ENCODE results near the gene ZC3H13. TPM values are rescaled to one million over a fixed set of nuclear protein-coding genes. Genes with fewer than 3 reads are reported as not detected.
A peak's percentile ranks its signal among the peaks of the same experiment; 100 is the strongest.

The ZC3H13 gene
- total and polyA plus RNA-seq, 10 of the 15 experiments (the other 5 are each of a cell fraction or from before 2014, with no cell fraction given) = 10.0 to 55.9 (median 25.4) TPM

- no peak for TF ChIP-seq BCL3 (IDR thresholded peaks at IDR 0.05; ENCODE audit: borderline replicate concordance, insufficient read depth, low read depth, low read length, poor library complexity, severe bottlenecking)
- no peak for TF ChIP-seq ZNF24 (IDR thresholded peaks at IDR 0.05)
- 0 out of 2 replicates have a peak, but pooled peaks have one; percentile 15 for TF ChIP-seq RAD51 (IDR thresholded peaks at IDR 0.05)
- TF ChIP-seq JUND (IDR thresholded peaks at IDR 0.05; ENCODE audit: low read depth, low read length) = no peak
- peak; percentile 33 for TF ChIP-seq SKIL (IDR thresholded peaks at IDR 0.05; ENCODE audit: low read depth, poor library complexity, severe bottlenecking)
- peak; percentile 16; the same call in 1 of the 2 replicates for TF ChIP-seq ZNF687 (IDR thresholded peaks at IDR 0.05)
- no peak for TF ChIP-seq ATF3 (IDR thresholded peaks at IDR 0.05; ENCODE audit: borderline replicate concordance, extremely low read depth, low read depth, low read length)
- TF ChIP-seq IKZF2 (IDR thresholded peaks at IDR 0.05) = peak in 1 of 2 experiments; percentile 29; a peak in 2 of 4 replicates
- TF ChIP-seq, protein P1, sequence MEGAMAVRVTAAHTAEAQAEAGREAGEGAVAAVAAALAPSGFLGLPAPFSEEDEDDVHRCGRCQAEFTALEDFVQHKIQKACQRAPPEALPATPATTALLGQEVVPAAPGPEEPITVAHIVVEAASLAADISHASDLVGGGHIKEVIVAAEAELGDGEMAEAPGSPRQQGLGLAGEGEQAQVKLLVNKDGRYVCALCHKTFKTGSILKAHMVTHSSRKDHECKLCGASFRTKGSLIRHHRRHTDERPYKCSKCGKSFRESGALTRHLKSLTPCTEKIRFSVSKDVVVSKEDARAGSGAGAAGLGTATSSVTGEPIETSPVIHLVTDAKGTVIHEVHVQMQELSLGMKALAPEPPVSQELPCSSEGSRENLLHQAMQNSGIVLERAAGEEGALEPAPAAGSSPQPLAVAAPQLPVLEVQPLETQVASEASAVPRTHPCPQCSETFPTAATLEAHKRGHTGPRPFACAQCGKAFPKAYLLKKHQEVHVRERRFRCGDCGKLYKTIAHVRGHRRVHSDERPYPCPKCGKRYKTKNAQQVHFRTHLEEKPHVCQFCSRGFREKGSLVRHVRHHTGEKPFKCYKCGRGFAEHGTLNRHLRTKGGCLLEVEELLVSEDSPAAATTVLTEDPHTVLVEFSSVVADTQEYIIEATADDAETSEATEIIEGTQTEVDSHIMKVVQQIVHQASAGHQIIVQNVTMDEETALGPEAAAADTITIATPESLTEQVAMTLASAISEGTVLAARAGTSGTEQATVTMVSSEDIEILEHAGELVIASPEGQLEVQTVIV (IDR thresholded peaks at IDR 0.05; ENCODE audit: borderline replicate concordance, partially characterized antibody) = no peak
- no peak for TF ChIP-seq REST (IDR thresholded peaks at IDR 0.05; ENCODE audit: low read depth, low read length)
- TF ChIP-seq, protein P2, sequence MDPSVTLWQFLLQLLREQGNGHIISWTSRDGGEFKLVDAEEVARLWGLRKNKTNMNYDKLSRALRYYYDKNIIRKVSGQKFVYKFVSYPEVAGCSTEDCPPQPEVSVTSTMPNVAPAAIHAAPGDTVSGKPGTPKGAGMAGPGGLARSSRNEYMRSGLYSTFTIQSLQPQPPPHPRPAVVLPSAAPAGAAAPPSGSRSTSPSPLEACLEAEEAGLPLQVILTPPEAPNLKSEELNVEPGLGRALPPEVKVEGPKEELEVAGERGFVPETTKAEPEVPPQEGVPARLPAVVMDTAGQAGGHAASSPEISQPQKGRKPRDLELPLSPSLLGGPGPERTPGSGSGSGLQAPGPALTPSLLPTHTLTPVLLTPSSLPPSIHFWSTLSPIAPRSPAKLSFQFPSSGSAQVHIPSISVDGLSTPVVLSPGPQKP (IDR thresholded peaks at IDR 0.05; ENCODE audit: low read depth, low read length) = no peak
- TF ChIP-seq ATF7 (IDR thresholded peaks at IDR 0.05; ENCODE audit: low read depth) = peak; percentile 16; the same call in 1 of the 2 replicates
- peak; percentile 45 for TF ChIP-seq IKZF1 (conservative IDR thresholded peaks at IDR 0.05)
These were observed 11.1 kb downstream of the ZC3H13 start (continued) for GRCh38 chr13:46041419-46041839.
